Measurements from ENCODE around the gene ESR2. TPM values are rescaled to one million over a fixed set of nuclear protein-coding genes. Genes with fewer than 3 reads are reported as not detected.
"Not testable (repeated sequence)": the region's sequence is repeated elsewhere in the genome, so short reads cannot be mapped to it uniquely, and the experiment has no call there.

ESR2 gene
- total RNA-seq, 1 donor from 2014 or later: 0.16 TPM

- Mint-ChIP-seq H3K27me3 (ENCODE audit: unreplicated experiment) (no peaks in the 10 kb centered on the region), H3K27ac (ENCODE audit: unreplicated experiment) (no peak overlapping the region), H3K4me1 (ENCODE audit: unreplicated experiment) (no peaks in the 10 kb centered on the region), H3K36me3 (ENCODE audit: unreplicated experiment) (peaks cover 27% of the 10 kb centered on the region), H3K9me3 (ENCODE audit: unreplicated experiment) (peaks cover 5% of the 10 kb centered on the region), H3K4me3 (ENCODE audit: unreplicated experiment) (no peak overlapping the region)
- TF ChIP-seq CTCF (IDR thresholded peaks at IDR 0.05): no peak
- no peak for DNase-seq (ENCODE audit: extremely low spot score, unreplicated experiment)
Measured at GRCh38 chr14:64125270-64125669, 168.9 kb downstream of the ESR2 start.

DNA sequence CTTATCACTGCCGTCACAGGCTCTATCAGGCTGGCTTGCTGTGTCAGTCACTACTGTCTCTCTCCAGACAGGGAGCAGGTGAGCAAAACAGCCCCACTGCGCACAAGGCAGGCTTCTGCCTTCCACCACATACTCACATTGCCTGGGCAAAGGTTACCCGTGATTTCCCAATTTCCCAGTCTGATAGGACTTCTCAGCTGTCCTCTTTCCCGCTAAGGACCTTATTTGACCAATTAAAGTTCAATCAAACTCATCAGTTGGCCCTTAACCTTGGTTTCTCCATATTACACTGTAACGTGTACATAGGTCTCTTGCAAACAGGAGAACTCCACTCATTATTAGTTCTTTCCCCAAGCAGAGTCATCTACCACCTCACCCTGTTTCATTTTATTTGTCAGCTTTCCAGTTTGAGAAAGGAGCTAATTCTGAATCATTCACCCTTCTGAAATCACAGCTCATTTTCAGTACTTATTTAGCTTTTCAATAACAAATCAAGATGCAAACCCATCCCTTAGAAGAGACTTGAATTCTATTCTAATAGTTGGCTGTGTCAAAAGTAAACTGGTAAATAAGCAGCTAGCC is 170.8 kb downstream of the ESR2 start:
- TF ChIP-seq CTCF (IDR thresholded peaks at IDR 0.05): no peak
- peaks cover 5% of the 10 kb centered on the region for H3K9me3 Mint-ChIP-seq (ENCODE audit: unreplicated experiment)

DNA sequence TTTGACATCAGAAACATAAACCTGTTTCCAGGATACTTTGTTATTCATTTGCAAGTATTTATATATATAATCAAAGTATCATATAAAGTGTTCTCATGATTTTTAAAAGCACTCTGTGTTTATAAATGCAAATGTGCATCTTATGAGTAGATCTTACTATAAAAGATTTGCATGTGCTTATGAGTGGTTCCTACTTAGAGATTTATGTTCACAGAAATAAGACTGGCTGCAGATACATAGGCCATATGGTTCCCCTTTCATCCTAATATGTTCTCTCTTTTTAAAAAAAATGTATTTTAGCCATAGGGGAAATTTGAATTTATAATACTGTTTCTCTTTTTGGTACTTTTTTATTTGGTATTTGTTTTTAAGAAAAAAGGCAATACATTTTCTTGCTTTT is 174.2 kb downstream of the ESR2 start:
- Mint-ChIP-seq H3K27me3 (ENCODE audit: unreplicated experiment) (no peaks in the 10 kb centered on the region), H3K9me3 (ENCODE audit: unreplicated experiment) (no peaks in the 10 kb centered on the region), H3K36me3 (ENCODE audit: unreplicated experiment) (peaks cover 10% of the 10 kb centered on the region), H3K27ac (ENCODE audit: unreplicated experiment) (no peak overlapping the region), H3K4me3 (ENCODE audit: unreplicated experiment) (no peak overlapping the region), H3K4me1 (ENCODE audit: unreplicated experiment) (peaks cover 2% of the 10 kb centered on the region)
- DNase-seq (ENCODE audit: extremely low spot score, unreplicated experiment): no peak
- TF ChIP-seq CTCF (IDR thresholded peaks at IDR 0.05): no peak

More for the DNA sequence above, 170.8 kb downstream of the ESR2 start:
- Mint-ChIP-seq H3K27ac (ENCODE audit: unreplicated experiment) (no peak overlapping the region), H3K4me3 (ENCODE audit: unreplicated experiment) (no peak overlapping the region), H3K27me3 (ENCODE audit: unreplicated experiment) (no peaks in the 10 kb centered on the region), H3K4me1 (ENCODE audit: unreplicated experiment) (no peaks in the 10 kb centered on the region), H3K36me3 (ENCODE audit: unreplicated experiment) (peaks cover 22% of the 10 kb centered on the region)
- DNase-seq (ENCODE audit: extremely low spot score, unreplicated experiment): no peak

- H3K9me3 Mint-ChIP-seq (ENCODE audit: unreplicated experiment): no peaks in the 10 kb centered on the region
- no peak overlapping the region for H3K4me3 Mint-ChIP-seq (ENCODE audit: unreplicated experiment)
- no peaks in the 10 kb centered on the region for H3K27me3 Mint-ChIP-seq (ENCODE audit: unreplicated experiment)
- H3K27ac Mint-ChIP-seq (ENCODE audit: unreplicated experiment): no peak overlapping the region
- H3K4me1 Mint-ChIP-seq (ENCODE audit: unreplicated experiment): peaks cover 2% of the 10 kb centered on the region
- no peak for DNase-seq (ENCODE audit: extremely low spot score, unreplicated experiment)
- TF ChIP-seq CTCF (IDR thresholded peaks at IDR 0.05): no peak
- H3K36me3 Mint-ChIP-seq (ENCODE audit: unreplicated experiment): peaks cover 10% of the 10 kb centered on the region
Measured at GRCh38 chr14:64119500-64119899, 174.7 kb downstream of the ESR2 start.

DNA sequence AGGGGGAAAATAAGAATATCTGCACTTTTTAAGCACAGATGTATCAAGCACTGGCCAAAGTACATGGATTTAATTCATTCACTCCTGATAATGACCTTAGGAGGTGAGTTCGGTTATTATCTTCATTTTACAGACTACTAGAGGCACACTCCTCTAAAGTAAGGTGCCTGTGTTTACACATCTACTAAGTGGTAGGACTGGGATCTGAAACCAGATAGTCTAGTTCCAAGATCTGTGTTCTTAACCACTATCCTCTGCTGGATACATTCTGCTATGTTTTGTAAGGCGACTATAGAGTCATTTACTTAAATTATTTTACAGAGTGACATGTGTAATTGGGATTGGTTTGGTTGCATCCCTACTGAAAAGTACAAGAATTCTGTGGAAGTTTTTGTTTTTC is 175.3 kb downstream of the ESR2 start:
- DNase-seq (ENCODE audit: extremely low spot score, unreplicated experiment): no peak
- peaks cover 10% of the 10 kb centered on the region for H3K36me3 Mint-ChIP-seq (ENCODE audit: unreplicated experiment)
- H3K27me3 Mint-ChIP-seq (ENCODE audit: unreplicated experiment): no peaks in the 10 kb centered on the region
- no peak overlapping the region for H3K4me3 Mint-ChIP-seq (ENCODE audit: unreplicated experiment)
- no peaks in the 10 kb centered on the region for H3K9me3 Mint-ChIP-seq (ENCODE audit: unreplicated experiment)
- peaks cover 2% of the 10 kb centered on the region for H3K4me1 Mint-ChIP-seq (ENCODE audit: unreplicated experiment)
- TF ChIP-seq CTCF (IDR thresholded peaks at IDR 0.05): no peak
- H3K27ac Mint-ChIP-seq (ENCODE audit: unreplicated experiment): no peak overlapping the region

GRCh38 chr14:64118403-64118742 is 175.8 kb downstream of the ESR2 start:
- H3K27me3 Mint-ChIP-seq (ENCODE audit: unreplicated experiment); H3K4me3 Mint-ChIP-seq (ENCODE audit: unreplicated experiment): not testable (repeated sequence)
- peak overlapping the region; percentile 6 for H3K27ac Mint-ChIP-seq (ENCODE audit: unreplicated experiment)

More at GRCh38 chr14:64118403-64118742, 175.8 kb downstream of the ESR2 start:
- H3K4me1 Mint-ChIP-seq (ENCODE audit: unreplicated experiment); H3K9me3 Mint-ChIP-seq (ENCODE audit: unreplicated experiment); DNase-seq (ENCODE audit: extremely low spot score, unreplicated experiment); H3K36me3 Mint-ChIP-seq (ENCODE audit: unreplicated experiment): not testable (repeated sequence)
